Kidney tubule cell (primary cell): ENCODE results near the gene TMEM50B.
"Not testable (repeated sequence)": the region's sequence is repeated elsewhere in the genome, so short reads cannot be mapped to it uniquely, and the experiment has no call there.

Experiments used
- DNase-seq: peaks from one replicate; pipeline ENCODE4 v3.0.0-alpha.2; 2018; ENCODE audit warnings: low spot score

Gene TMEM50B

GRCh38 chr21:33478182-33478581 is 1.6 kb downstream of the TMEM50B start:
- no peak for DNase-seq

GRCh38 chr21:33477066-33477465 is 2.7 kb downstream of the TMEM50B start:
- DNase-seq: no peak

DNA sequence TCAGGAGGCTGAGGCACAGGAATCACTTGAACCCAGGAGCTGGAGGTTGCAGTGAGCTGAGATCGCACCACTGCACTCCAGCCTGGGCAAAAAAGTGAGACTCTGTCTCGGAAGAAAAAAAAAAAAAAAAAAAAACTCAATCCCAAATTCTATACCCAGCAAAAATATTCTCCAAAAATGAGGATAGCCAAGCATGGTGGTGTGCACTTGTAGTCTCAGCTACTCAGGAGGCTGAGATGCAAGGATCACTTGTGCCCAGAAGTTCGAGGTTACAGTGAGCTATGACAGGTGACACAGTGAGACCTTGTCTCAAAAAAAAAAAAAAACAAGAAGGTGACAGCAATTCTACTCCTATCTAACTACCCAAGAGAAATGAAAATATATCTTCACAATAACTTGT is 6.4 kb downstream of the TMEM50B start:
- no peak for DNase-seq

DNA sequence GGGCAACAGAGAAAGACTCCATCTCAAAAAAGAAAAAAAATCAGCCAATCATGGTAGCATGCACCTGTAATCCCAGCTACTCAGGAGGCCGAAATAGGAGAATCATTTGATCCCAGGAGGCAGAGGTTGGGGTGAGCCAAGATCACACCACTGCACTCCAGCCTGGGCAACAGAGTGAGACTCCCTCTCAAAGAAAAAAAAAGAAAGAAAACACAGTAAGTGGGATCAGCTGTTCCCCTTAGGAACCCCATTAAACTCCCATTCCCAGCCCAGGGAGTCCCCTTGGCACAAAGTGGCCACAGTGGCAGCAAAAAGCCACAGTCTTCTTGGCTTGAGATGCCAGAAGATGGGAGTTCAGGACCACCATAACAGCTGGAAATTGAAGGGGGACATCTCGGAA is 9.1 kb downstream of the TMEM50B start:
- no peak for DNase-seq

- not testable (repeated sequence) for DNase-seq
Measured at GRCh38 chr21:33469183-33469582, 10.6 kb downstream of the TMEM50B start.

DNA sequence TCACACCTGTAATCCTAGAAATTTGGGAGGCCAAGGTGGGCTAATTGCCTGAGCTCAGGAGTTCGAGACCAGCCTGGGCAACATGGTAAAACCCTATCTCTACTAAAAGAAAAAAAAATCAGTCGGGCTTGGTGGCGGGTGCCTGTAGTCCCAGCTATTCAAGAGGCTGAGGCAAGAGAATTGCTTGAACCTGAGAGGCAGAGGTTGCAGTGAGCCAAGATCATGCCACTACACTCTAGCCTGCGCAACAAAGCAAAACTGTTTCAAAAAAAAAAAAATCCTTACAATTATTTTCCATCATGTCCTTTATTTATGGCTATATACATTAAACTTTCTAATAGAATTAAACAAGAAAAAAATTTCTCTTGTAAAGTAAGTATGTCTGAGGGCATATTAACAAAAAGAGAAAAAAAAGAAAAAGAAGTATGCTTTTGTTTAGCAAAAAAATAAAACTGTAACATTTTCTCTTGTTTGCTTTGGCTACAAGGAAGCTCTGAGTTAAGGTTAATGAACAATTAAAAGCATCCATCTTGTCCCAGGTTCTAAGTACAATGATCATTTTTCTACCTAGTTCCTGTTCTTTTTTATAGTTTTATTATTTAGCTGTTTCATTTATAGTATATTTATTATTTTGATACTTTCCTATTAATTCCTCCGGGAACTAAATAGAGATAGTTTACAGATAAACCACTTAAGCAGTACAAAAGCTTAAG is 18.1 kb downstream of the TMEM50B start:
- DNase-seq: no peak

- no peak for DNase-seq
Measured at GRCh38 chr21:33458861-33459260, 20.9 kb downstream of the TMEM50B start.

DNA sequence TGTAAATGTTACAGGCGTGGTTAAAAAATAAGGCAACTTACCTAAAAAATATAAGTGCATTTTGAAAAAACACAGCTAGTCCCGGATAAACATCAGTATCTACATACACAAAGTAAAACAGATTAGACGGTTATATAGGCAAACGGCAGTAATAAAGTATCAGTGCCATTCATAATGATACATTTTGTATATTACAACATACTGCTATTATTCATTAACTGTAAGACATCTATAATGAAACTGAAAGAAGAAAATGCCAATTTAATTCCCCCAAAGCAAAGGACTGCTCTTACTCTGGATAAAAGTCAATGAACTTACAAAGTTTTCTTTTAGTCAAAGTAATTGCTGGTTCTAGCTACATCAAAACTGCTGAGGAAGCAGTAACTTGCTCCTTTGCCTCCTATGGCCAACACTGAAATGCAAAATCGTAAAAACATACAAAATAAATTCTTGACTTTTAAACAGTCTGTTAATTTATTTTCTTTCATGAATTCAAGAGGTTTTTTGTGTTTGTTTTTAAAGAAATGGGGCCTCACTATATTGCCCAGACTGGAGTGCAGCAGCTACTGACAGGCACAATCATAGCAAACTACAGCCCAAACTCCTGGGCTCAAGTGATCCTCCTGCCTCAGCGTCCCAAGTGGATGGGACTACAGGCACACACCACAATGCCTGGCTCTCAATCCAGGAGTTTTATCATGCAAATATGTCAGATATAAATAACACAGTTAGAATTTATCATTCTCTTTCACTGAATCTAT is 23.9 kb downstream of the TMEM50B start:
- no peak for DNase-seq

DNA sequence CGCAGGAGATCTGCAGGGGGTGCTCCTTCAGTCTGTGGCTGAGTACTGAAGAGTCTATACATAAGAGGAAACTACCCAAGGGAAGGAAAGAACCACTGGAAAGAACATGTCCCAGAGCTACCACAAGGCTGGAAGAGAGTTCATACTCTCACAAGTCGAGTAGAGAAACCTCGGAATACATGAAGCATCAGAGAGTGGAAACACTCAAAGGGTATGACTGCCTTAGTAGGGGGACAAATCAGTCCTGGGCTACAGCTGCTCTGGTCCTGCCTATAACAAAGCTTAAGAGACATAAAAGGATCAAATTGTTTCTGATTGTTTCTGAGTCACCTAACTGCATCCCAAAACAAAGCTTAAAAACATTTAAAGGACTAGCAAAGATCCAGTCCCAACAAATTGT is 27.4 kb downstream of the TMEM50B start:
- no peak for DNase-seq

GRCh38 chr21:33451634-33452071 is 28.1 kb downstream of the TMEM50B start:
- peak; percentile 70 for DNase-seq

DNA sequence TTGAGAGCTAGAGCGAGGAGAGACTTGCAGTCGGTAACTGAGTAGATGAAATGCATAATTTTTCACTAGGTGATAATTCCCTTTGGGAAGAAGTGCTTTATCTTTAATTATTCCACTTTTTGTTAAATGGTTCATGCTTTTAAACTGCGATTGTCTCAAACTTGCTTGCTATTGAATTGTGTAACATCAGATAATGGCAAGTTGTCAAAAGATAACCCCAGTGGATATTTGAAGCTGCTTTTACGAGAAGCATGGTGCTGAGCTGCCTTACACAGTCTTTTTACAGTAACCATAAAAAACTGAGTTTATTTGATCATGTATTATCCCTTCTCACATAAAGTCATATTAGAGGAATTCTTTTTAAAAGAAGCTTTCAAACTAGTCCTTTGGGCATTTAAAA is 30.2 kb downstream of the TMEM50B start:
- DNase-seq: no peak

GRCh38 chr21:33446620-33447019 is 33.2 kb downstream of the TMEM50B start:
- not testable (repeated sequence) for DNase-seq

DNA sequence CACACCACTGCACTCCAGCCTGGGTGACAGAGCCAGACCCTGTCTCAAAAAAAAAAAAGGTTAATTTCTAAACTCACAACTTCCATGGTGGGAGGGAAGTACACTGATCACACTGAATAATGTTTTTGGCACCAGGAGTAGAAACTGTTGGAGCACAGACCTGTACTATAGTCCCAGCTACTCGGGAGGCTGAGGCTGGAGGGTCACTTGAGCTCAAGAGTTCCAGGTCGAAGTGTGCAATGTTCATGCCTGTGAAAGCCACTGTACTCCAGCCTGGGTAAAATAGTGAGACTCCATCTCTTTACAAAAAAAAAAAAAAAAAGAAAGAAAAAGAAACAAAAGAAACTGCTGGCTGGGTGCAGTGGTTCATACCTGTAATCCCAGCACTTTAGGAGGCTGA is 35.3 kb downstream of the TMEM50B start:
- no peak for DNase-seq

DNA sequence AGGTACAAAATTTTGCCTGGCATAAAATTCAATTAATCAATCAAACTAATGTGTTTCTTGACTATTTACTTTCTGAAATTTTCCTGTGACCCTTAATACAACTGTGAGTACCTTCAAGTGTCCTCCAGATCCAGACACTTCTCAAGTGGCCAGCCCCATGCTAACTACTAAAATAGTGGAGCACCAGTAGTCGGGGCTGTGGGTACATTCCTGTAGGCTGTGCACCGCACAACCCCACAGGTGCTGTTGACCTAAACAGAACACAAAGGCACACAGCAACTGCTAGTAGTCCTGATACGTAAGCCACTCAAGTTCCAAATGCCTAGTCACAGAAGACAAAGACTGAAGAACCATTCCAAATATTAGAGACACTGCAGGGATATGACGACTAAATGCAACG is 36.6 kb downstream of the TMEM50B start:
- DNase-seq: no peak

DNA sequence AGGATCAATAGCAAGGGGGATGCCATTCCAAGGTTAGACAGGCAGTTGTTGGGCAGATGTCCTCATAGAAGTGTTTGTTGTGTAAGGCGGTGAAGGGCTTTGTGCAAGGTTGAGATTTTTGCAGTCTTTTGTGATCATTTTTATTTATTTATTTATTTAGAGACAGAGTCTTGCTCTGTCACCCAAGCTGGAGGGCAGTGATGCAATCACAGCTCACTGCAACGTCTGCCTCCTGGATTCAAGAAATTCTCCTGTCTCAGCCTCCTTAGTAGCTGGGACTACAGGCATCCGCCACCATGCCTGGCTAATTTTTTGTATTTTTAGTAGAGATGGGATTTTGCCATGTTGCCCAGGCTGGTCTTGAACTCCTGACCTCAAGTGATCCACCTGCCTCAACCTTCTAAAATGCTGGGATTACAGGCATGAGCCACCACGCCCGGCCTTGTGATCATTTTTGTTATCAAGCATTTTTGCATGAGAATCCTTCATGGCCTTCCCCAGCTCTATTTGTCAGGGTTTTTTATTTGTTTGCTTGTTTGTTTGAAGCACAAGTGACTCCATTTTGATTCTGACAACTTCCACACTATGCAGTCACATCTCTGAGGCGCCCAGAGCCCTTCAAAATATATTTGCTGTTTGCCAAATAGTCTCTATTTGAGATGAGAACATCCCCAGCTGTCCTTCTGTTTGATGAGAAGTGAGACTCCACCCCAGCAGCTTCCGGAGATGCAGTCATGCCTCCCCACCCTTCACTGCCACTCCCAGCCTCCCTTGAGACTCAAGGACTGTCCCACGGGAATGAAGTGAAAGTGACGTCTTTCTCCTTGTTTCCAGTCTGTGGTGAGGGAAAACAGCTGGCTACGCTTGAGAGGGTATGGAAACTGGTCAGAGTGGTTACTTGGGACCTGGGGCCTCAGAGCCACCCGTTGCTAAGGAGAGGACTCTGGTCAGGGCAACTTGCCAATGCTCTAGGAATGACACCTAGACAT is 38.0 kb downstream of the TMEM50B start:
- peak; percentile 96 for DNase-seq

GRCh38 chr21:33437140-33437539 is 42.6 kb downstream of the TMEM50B start:
- no peak for DNase-seq

GRCh38 chr21:33434770-33435360 is 44.9 kb downstream of the TMEM50B start:
- peak; percentile 85 for DNase-seq

DNA sequence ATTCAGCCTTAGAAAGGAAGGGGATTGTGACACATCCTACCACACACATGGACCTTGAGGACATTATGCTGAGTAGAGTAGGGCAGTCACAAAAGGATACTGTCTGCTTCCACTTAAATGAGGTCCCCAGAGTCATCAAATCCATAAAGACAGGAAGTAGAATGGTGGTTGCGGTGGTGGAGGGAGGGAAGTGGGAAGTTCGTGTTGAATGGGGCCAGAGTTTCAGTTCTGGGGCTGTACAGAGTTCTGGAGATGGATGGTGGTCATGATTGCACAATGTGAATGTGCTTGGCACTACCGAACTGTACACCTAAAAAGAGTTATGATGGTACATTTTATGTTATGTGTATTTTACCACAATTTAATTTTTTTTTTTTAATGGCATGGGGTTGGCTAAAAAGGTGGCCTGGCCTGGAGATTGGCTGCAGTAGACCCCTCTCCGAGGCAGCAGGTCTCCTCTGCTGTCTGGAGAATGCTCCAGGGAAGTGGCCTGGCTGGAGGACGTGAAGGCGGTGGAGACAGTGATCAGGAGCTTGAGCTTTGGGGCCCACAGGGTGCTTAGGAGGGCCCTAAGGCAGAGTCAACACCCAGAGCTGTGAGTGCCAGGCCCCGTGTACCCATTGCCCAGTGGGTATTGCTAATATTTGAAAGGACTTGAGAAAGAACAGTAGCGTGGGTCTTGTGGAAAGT is 46.2 kb downstream of the TMEM50B start:
- no peak for DNase-seq

GRCh38 chr21:33433001-33433400 is 46.8 kb downstream of the TMEM50B start:
- DNase-seq: no peak

DNA sequence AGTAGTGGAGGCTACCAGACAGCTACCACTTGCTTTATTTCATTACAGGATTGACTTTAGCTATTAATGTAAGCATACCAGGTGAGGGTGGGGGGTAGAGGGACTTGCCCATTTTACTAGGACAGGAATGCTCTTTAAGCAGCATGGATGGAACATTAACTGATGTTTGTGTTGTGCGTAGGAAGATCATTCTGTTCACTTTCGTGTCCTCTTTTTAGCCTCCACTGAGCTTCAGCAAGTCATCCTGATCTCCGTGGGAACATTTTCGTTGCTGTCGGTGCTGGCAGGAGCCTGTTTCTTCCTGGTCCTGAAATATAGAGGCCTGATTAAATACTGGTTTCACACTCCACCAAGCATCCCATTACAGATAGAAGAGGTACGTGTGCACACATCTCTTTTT is 47.3 kb downstream of the TMEM50B start:
- no peak for DNase-seq

DNA sequence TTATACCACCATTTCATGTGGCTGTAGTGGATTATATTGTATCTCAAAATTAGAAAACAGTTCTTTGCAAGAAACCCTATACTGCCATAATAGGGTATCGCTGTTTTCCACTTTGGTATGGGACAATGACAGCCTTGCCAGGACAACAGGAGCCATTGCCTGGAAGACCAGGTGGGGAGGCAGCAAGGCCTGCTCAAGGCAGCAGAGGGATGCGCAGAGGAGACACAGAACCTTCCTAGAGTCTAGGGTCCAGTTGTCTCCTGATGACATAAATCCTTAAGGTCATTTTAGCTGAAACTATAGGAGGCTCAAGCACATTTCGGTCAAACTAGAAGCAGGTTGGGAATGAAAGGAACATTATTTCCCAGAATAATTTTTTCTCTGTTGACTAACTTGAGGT is 48.9 kb downstream of the TMEM50B start:
- no peak for DNase-seq
